Gastroesophageal sphincter (tissue), 4 donors: Measurements from ENCODE around the gene ABCA4. TPM values are rescaled to one million over a fixed set of nuclear protein-coding genes. Genes with fewer than 3 reads are reported as not detected.

ENCODE experiments used
- ATAC-seq: fragments of 150-250 bp; one replicate; pipeline ENCODE4 v1.9.1; 2016; ENCODE audit warnings: mild to moderate bottlenecking, moderate library complexity
- H3K27ac ChIP-seq, 4 donors: fragments of 200-600 bp; sonication (generic) in 3 of 4; 1 replicate in 3 of 4; 2 replicates in 1 of 4; pipeline ENCODE4 v1.5.1; 2016 to 2019
- H3K27me3 ChIP-seq: fragments of 200-600 bp; sonication (generic); one replicate; pipeline ENCODE4 v1.5.1; 2019
- H3K36me3 ChIP-seq, 2 donors: fragments of 200-600 bp; sonication (generic); one replicate each; pipeline ENCODE4 v1.5.1; 2019; ENCODE audit warnings: control low read depth in 1 of 2
- H3K4me1 ChIP-seq, 3 donors: fragments of 200-600 bp; sonication (generic); 1 replicate in 2 of 3; 2 replicates in 1 of 3; pipeline ENCODE4 v1.5.1; 2016 to 2019; ENCODE audit warnings: control low read depth in 2 of 3
- H3K4me3 ChIP-seq, 2 donors: fragments of 200-600 bp; sonication (generic); one replicate each; pipeline ENCODE4 v1.5.1; 2019; ENCODE audit warnings: mild to moderate bottlenecking in 1 of 2, moderate library complexity in 1 of 2
- H3K9me3 ChIP-seq, 3 donors: fragments of 200-600 bp; sonication (generic); one replicate each; pipeline ENCODE4 v1.5.1; 2017 to 2019; ENCODE audit warnings: control low read depth in 2 of 3
- EP300 ChIP-seq: sonication (generic); formaldehyde crosslinking; IDR thresholded peaks from one replicate; pipeline ENCODE4 v1.6.1; 2017; ENCODE audit warnings: antibody characterized with exemption, mild to moderate bottlenecking
- POLR2A ChIP-seq, 2 donors: fragments of 450-650 bp; IDR thresholded peaks; one replicate each; pipeline ENCODE4 v1.6.1; 2017; ENCODE audit warnings: antibody characterized with exemption in 2 of 2, mild to moderate bottlenecking in 2 of 2, moderate library complexity in 1 of 2
- POLR2AphosphoS5 ChIP-seq: sonication (generic); formaldehyde crosslinking; IDR thresholded peaks from one replicate; pipeline ENCODE4 v1.6.1; 2017; ENCODE audit warnings: antibody characterized with exemption
- WGBS, 2 donors: methylation state at CpG; one replicate each; pipeline ENCODE4 v1.1.5; 2018; ENCODE audit warnings: low coverage in 1 of 2; 5-methylcytosine and 5-hydroxymethylcytosine counted together
- total RNA-seq, 4 donors: library from RNA; depleted of rRNA; stranded (reverse); fragments of >200 nt; gene quantifications; one replicate each; pipeline ENCODE4 v1.1.0, GENCODE V29; 2016
- TF ChIP-seq, protein P1 (sequence below), 4 experiments: fragments of 200-600 bp in 2 of 4; fragments of 450-650 bp in 2 of 4; sonication (generic) in 1 of 4; IDR thresholded peaks; one replicate each; pipeline ENCODE4 v1.5.1; 2017 to 2019; ENCODE audit warnings: antibody characterized with exemption in 4 of 4, mild to moderate bottlenecking in 2 of 4, moderate library complexity in 2 of 4

The ABCA4 gene
- total RNA-seq, 4 donors from 2014 or later, result 0.19 to 0.27 TPM; not detected in 2

DNA sequence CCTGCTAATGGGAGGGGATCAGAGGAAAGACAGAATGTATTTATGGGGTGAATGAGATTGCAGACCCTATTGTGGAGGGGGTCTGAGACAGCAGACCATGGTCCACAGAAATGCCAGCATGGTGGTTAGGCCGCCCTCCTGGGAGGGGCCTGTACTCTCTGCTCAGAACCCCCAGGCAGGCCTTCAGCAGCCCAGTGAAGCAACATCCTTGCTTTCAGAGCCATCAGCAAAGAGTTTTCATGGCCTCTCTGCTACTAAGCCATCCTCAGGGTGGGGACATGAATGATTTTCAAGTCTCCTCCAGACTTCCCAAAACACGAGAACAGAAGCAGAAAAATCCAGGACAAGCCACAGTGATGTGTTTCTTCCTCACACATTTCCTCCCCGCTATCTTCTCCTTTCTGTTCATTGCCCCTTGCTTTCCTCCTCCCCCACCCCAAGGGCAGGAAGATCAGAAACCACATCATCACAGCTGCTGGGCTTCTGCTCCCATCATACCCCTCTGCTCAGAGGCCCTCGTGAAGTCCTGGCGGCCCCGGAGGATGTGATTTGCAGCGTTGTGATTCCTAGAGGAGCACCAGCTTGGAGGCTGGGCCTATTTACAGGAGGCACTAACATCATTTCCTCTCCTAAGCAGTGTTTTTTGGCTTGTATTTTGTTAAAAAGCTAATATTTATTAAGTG lies 48.0 kb downstream of the ABCA4 start:
- Histone ChIP-seq H3K4me3 (no peak overlapping the region), H3K9me3 (no peaks in the 10 kb centered on the region), H3K36me3 (no peaks in the 10 kb centered on the region), H3K27ac (no peak overlapping the region), H3K27me3 (no peaks in the 10 kb centered on the region), H3K4me1 (peaks cover 0 to 27% (median 6%) of the 10 kb centered on the region in 3 donors)
- ATAC-seq, result no peak
- 63 to 74% methylated on average over 6 to 7 of the region's 7 CpGs for WGBS, 2 donors
- TF ChIP-seq, protein P1, sequence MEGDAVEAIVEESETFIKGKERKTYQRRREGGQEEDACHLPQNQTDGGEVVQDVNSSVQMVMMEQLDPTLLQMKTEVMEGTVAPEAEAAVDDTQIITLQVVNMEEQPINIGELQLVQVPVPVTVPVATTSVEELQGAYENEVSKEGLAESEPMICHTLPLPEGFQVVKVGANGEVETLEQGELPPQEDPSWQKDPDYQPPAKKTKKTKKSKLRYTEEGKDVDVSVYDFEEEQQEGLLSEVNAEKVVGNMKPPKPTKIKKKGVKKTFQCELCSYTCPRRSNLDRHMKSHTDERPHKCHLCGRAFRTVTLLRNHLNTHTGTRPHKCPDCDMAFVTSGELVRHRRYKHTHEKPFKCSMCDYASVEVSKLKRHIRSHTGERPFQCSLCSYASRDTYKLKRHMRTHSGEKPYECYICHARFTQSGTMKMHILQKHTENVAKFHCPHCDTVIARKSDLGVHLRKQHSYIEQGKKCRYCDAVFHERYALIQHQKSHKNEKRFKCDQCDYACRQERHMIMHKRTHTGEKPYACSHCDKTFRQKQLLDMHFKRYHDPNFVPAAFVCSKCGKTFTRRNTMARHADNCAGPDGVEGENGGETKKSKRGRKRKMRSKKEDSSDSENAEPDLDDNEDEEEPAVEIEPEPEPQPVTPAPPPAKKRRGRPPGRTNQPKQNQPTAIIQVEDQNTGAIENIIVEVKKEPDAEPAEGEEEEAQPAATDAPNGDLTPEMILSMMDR (IDR thresholded peaks at IDR 0.05), result no peak
- TF ChIP-seq POLR2A (IDR thresholded peaks at IDR 0.05) (no peak), EP300 (no peak), POLR2AphosphoS5 (no peak)

DNA sequence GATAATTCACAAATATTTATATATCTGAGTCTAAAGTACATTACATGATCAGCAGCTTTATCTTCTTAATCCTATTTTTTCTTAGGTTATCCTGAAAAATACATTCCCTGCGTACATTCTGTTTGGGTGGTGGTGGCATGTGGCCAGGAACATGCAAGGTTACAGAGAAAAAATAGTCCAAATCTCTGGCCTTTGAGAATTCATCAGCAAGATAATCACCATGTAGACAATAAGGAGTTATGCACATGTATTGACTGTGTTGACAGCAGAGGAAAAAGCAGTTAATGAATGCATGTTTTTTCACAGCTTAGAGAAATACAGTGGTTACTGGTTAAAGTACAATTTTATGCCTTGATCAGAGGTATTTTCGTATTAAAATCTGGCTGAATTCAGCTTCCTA lies 49.0 kb downstream of the ABCA4 start:
- Histone ChIP-seq H3K4me3 (no peak overlapping the region), H3K36me3 (no peaks in the 10 kb centered on the region), H3K9me3 (no peaks in the 10 kb centered on the region), H3K27ac (no peak overlapping the region), H3K27me3 (no peaks in the 10 kb centered on the region), H3K4me1 (peaks cover 0 to 30% (median 6%) of the 10 kb centered on the region in 3 donors)
- TF ChIP-seq EP300 (no peak), POLR2A (IDR thresholded peaks at IDR 0.05) (no peak), POLR2AphosphoS5 (no peak)
- TF ChIP-seq, protein P1 (IDR thresholded peaks at IDR 0.05), result no peak
- 61 to 68% methylated on average over 2 of the region's 2 CpGs for WGBS, 2 donors
- no peak for ATAC-seq

DNA sequence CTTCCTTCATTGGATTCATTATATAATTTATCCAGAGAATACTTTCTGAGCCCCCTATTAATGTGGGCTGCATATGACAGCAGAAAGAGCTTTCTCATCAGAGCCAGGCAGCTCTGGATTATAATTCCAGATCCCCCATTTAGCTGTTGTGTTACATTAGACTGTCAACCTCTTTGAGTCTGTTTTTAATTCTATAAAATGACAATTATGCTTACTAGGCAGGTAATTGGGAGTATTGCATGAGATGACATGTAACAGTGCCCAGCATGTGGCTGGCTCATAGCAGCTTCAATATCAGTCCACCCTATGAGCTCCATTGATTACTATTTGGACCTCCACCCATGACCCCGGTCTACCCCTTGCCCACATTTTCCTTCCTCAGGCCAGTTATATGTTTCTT lies 49.6 kb downstream of the ABCA4 start:
- Histone ChIP-seq H3K9me3 (no peaks in the 10 kb centered on the region), H3K36me3 (no peaks in the 10 kb centered on the region), H3K27ac (no peak overlapping the region), H3K27me3 (no peaks in the 10 kb centered on the region), H3K4me3 (no peak overlapping the region), H3K4me1 (peaks cover 0 to 30% (median 6%) of the 10 kb centered on the region in 3 donors)
- WGBS, 2 donors, result 18 to 85% methylated on average over 1 of the region's 1 CpG
- no peak for TF ChIP-seq POLR2A (IDR thresholded peaks at IDR 0.05)
- TF ChIP-seq EP300, result no peak
- TF ChIP-seq, protein P1 (IDR thresholded peaks at IDR 0.05), result no peak
- no peak for TF ChIP-seq POLR2AphosphoS5
- ATAC-seq, result no peak

DNA sequence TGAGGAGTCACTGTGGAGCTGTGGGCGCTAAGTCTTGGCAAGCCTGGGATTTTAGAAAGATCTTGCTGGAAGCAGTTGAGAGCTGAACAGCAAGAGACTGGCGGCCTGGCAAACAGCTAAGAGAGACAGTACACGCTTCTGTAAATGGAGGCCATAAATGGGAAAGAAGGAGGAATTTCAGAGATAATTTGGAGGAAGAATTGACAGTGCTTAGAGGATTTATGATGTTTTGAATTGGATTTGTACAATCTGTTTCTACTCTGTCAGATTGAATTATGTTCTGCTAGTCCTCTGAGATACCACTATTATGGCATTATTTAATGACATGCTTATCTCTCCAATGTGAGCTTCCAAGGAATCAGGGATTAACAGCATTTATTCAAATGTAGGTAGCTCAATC lies 50.1 kb downstream of the ABCA4 start:
- H3K4me1 ChIP-seq, result peaks cover 0 to 30% (median 6%) of the 10 kb centered on the region in 3 donors
- no peak overlapping the region for H3K4me3 ChIP-seq
- H3K27ac ChIP-seq, result no peak overlapping the region
- WGBS, 2 donors, result 50 to 69% methylated on average over 3 of the region's 3 CpGs
- no peaks in the 10 kb centered on the region for H3K36me3 ChIP-seq
- no peak for TF ChIP-seq POLR2AphosphoS5
- no peaks in the 10 kb centered on the region for H3K9me3 ChIP-seq
- no peaks in the 10 kb centered on the region for H3K27me3 ChIP-seq
- ATAC-seq, result no peak

DNA sequence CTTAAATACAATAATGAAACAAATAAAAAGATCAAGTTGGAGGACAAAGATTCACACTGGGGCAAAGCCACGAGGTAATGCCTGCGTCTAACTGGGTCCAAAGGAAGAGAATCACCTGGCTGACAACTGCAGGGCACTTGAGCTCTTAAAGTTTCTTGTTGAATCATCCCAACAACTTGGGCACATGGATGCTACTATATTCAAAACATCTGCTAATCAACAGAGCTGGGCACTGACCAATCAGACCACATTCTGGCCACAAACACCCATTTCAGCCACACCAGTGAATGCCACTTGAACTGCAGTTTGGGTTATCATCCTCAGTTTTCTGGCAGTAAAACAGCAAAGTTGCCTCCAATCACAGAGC lies 51.0 kb downstream of the ABCA4 start:
- no peak for ATAC-seq
- Histone ChIP-seq H3K27ac (peak overlapping the region in 2 of 4 donors; percentile 54 to 69), H3K9me3 (no peaks in the 10 kb centered on the region), H3K36me3 (no peaks in the 10 kb centered on the region), H3K27me3 (no peaks in the 10 kb centered on the region), H3K4me3 (no peak overlapping the region), H3K4me1 (peaks cover 0 to 30% (median 6%) of the 10 kb centered on the region in 3 donors)
- TF ChIP-seq, protein P1 (IDR thresholded peaks at IDR 0.05), result no peak
- no peak for TF ChIP-seq POLR2A (IDR thresholded peaks at IDR 0.05)
- TF ChIP-seq POLR2AphosphoS5, result no peak
- no peak for TF ChIP-seq EP300
- WGBS, 2 donors, result 46 to 67% methylated on average over 2 of the region's 2 CpGs
